Coronary artery (tissue), 2 donors: ENCODE measurements around the gene RANBP3.

Experiments
- DNase-seq: peaks from one replicate; pipeline ENCODE4 v3.0.0-alpha.2; 2017; ENCODE audit warnings: low spot score
- H3K27ac ChIP-seq, 2 donors: fragments of 200-600 bp; sonication (generic); one replicate each; pipeline ENCODE4 v1.5.1; 2016 to 2019
- H3K4me3 ChIP-seq: fragments of 200-600 bp; sonication (generic); 2 replicates; pipeline ENCODE4 v1.5.1; 2016; ENCODE audit warnings: mild to moderate bottlenecking, moderate library complexity
- TF ChIP-seq, protein P1 (sequence below): fragments of 200-600 bp; sonication (generic); IDR thresholded peaks from one replicate; pipeline ENCODE4 v1.5.1; 2019; ENCODE audit warnings: antibody characterized with exemption

RANBP3 gene

DNA sequence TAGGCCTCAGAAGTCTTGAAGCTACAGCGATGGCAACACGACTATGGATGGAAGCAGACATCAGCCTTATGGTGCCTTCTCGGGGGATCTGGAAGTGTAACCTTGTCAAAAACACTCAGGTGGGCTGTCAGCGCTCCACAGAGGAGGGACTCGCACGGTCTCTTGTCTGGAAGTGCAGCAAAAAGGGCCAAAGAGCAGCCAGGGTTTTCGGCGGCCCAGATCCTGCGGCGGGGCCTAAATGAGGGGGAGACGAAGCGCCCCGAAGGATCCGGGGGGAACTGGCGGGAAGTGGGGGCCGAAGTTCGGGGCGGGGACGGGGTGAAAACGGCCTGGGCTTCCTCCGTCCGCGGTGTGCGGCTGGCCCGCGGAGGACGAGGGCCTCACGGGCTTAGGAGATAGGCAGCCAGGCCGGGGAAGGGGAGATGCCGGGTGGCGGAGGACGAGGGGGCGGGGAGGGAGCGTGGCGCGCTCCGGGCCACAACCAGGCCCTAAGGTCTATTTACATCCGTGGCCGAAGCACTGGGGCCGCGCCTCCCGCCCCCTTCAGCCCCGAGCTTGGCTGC, 637 bp downstream of the RANBP3 start:
- peak overlapping the region; percentile 90 for H3K4me3 ChIP-seq
- DNase-seq: no peak
- TF ChIP-seq, protein P1, sequence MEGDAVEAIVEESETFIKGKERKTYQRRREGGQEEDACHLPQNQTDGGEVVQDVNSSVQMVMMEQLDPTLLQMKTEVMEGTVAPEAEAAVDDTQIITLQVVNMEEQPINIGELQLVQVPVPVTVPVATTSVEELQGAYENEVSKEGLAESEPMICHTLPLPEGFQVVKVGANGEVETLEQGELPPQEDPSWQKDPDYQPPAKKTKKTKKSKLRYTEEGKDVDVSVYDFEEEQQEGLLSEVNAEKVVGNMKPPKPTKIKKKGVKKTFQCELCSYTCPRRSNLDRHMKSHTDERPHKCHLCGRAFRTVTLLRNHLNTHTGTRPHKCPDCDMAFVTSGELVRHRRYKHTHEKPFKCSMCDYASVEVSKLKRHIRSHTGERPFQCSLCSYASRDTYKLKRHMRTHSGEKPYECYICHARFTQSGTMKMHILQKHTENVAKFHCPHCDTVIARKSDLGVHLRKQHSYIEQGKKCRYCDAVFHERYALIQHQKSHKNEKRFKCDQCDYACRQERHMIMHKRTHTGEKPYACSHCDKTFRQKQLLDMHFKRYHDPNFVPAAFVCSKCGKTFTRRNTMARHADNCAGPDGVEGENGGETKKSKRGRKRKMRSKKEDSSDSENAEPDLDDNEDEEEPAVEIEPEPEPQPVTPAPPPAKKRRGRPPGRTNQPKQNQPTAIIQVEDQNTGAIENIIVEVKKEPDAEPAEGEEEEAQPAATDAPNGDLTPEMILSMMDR: no peak
- H3K27ac ChIP-seq: peak overlapping the region; percentile 90 to 94

DNA sequence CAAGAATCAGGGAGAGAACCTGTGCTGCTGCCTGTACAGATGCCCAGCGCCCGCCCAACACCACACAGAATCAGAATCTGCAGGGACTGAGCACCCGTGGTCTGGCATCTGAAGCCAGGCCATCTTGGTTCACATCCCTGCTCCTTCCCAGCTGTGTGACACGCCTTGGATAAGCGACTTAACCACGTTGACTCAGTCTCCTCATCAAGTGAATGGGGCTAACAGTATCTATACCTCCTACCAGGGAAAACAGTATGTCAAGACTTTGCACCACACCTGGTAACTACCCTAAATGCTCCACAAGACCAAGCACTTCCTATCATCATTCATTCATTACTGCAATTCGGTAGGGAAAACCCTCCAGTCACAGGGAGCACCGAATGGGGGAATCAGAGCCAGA, 1.2 kb downstream of the RANBP3 start:
- Histone ChIP-seq H3K4me3 (peak overlapping the region; percentile 90), H3K27ac (no peak overlapping the region)
- TF ChIP-seq, protein P1: no peak
- DNase-seq: no peak

DNA sequence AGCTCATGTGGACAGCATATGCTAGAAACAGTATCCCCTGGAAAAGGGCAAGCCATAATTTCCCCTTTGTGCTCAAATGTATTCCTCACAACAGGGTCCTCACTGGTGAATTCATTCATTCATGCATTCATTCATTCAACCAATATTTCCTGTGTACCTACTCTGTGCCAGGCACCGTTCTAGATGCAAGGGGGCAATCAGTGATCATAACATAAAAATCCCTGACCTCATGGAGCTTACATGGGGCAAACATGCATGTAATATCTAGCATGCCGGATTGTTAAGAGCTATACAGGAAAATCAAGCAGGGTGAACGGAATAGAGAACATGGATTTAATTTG, 2.6 kb downstream of the RANBP3 start:
- Histone ChIP-seq H3K4me3 (no peak overlapping the region), H3K27ac (no peak overlapping the region)
- no peak for DNase-seq
- TF ChIP-seq, protein P1: no peak

DNA sequence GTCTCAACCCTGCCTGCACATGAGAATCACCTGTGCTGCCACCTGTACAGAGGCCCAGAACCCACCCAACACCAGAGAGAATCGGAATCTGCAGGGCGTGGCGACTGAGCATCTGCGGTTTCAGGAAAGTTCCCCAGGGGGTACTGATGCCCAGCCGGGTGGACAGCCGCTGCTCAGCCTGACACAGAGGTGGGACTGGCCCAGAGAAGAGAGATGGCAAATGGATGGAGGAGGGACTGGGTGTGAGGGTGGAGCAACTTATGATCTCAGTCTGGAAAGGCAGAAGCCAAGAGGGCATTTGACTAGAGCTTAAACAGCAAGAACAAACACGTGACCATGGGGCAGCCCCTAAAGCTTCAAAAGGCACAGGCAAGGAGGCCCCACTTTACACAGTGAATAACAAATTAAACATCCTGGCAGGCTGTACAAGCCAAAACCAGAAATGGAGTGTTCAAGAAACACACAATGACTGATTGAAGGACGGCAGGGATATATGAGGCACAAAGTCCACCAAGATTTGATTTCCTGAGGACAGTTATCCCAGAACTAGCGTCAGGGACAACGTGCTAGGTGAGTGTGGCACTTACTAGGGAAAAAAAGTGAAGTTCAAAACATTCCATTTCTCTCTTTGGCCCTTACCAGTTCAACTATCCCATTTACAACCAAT, 3.1 kb downstream of the RANBP3 start:
- Histone ChIP-seq H3K27ac (no peak overlapping the region), H3K4me3 (no peak overlapping the region)
- no peak for DNase-seq
- TF ChIP-seq, protein P1: no peak

DNA sequence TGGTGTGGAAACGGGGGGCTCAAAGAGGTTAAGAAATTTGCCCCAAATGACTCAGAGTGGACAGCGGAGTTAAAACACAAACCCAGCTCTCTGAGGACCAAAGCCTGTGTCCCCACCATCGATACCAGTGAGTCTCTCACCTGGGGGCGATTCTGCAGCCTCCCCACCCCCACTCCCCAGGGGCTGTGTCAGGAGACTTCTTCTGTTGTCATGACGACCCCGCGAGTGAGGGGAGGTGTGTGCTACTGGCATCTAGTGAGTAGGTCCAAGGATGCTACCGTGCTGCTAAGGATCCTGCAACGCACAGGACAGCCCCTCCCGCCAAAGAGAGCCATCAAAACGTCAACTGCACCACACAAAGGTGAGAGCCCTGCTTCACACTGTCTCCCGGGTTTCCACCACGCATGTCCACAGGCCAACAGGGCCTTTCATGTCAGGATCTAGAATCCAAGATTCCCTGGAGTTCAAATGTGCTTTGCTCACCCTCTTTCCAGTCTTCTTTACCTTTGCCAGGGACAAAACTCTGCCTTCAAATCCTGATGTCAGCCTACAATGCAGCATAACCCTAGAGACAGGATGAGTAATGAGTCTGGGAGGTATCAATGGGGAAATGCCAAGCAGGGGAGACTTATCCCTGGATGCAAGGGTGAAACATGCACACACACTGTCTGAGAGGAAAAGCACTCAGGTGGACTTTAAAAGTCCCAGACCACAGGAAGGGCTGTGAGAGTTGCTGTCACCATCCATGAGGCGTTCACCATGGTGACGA, 3.9 kb downstream of the RANBP3 start:
- no peak overlapping the region for H3K27ac ChIP-seq
- DNase-seq: no peak

GRCh38 chr19:5973376-5973775, 4.6 kb downstream of the RANBP3 start:
- TF ChIP-seq, protein P1: no peak
- Histone ChIP-seq H3K4me3 (no peak overlapping the region), H3K27ac (no peak overlapping the region)
- DNase-seq: no peak

More for the DNA sequence above, 3.9 kb downstream of the RANBP3 start:
- no peak overlapping the region for H3K4me3 ChIP-seq
- TF ChIP-seq, protein P1: no peak

GRCh38 chr19:5972355-5972731, 5.6 kb downstream of the RANBP3 start:
- Histone ChIP-seq H3K27ac (no peak overlapping the region), H3K4me3 (no peak overlapping the region)
- TF ChIP-seq, protein P1: no peak
- DNase-seq: no peak
